ENCODE data around the gene DAPK1. TPM values are rescaled to one million over a fixed set of nuclear protein-coding genes. Genes with fewer than 3 reads are reported as not detected.

DAPK1 gene
- total RNA-seq, 1 donor from 2014 or later, result 28.9 TPM

DNA sequence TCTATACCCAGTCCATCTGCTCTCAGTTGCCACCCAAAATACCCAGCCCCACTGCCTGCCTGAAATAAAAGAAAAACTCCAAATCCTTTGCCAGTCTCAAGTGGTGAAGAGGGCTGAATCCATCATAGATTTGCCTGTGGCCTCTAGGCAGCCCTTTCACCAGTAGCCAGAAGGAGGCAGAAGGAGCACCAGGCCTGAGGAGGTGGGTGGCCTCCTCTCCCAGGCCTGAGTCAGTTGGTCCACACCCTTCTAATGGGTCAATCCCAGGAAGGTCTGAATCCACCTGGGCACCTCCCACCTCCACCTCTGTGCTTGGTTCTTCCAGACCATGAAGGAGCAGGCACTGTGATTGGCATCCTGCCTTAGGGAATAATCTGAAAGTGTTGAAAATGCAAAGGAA is 97.0 kb downstream of the DAPK1 start:
- DNase-seq, result no peak

DNA sequence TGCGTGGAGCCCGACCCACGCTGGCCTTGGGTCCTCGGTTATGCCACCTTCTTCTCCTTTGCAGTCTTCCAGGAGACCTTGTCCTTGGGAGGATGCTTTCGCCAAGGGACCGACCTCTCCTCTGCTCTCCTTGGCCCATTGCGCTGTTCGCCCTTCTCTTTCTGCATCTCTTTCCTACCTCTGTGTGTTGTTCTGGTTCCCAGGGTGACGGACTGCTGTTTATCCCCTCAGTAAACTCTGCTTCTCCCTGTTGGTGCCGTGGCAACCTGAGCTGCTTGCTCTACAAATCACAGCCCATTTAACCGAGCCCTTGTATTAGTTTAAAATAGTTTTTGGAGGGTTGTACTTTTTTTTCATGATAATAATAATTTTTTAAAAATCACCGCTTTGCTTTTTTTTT is 97.9 kb downstream of the DAPK1 start:
- DNase-seq, result peak; percentile 65

DNA sequence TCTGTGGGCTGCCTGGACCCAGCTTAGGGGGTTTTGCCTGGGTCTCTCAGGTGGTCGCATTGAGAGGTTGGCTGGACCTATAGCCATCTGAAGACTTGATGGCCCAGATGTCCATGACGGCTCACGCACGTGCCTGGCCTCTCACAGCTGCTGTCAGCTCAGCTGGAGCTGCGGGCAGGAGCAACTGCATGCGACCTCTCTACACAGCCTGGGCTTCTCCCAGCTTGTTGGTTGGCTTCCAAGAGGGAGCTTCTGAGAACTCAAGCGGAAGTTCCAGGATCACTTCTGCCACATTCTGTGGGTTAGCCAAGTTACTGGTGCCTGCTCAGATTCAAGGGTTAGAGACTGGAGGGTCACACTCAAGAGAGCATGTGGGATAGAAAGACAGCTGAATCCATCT is 99.2 kb downstream of the DAPK1 start:
- peak; percentile 85 for DNase-seq

DNA sequence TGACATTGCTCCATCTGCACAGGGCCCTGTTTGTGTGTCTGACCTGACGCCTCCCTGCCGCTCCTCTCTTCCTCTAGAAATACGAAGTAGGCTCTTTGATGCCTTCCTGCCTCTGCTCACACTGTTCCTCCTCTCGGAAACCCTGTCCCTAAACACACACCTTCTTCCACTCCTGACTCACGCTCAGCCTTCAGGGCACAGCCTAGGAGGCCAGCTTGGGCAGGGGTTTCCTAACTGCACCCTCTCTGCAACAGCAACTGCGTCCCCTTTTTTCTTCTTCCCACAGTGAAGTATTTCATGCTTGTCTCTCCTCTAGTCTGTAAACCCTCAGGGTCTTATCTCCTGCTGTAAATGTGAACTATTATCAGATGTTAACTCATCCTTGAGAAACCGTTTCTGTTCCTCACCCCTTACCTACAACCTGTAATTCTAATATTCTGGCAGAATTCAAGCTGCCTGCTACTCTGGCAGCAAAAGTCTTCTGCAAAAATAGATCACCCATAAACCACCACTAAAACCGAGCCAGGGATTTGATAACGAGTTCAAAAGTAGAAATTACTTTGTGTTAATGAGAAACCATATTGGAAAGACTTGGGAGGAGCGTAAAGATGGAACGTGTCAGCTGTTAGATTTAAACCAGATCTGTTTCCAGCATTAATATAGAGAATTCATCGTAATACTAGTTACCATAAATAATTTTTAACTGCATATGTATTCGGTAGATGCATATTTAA is 100.2 kb downstream of the DAPK1 start:
- no peak for DNase-seq

DNA sequence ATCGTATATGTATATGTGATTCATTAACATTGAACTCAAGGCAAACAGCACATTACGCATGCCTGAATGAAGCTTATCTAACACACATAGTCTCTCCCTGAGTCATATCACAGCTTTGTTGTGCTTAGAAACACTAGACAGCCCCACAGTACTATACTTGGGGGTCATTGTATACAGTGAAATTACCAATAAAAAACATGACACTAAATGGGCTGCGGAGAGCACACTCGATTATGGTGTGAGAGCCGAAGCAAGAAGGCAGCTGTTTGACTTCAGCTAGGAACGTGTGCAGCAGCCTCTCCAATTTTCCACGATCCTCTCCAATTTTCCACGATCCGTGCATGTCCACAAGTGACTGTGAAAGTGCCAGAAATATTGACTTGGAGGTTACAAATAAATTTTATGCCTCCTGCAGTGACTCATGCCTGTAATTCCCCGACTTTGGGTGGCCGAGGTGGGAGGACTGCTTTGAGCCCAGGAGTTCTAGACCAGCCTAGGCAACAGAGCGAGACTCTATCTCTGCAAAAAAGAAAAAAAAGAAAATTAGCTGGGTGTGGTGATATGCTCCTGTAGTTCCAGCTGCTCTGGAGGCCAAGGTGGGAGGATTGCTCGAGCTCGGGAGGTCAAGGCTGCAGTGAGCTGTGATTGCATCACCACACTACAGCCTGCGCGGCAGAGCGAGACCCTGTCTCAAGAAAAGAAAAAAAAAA is 102.4 kb downstream of the DAPK1 start:
- DNase-seq, result peak; percentile 92

DNA sequence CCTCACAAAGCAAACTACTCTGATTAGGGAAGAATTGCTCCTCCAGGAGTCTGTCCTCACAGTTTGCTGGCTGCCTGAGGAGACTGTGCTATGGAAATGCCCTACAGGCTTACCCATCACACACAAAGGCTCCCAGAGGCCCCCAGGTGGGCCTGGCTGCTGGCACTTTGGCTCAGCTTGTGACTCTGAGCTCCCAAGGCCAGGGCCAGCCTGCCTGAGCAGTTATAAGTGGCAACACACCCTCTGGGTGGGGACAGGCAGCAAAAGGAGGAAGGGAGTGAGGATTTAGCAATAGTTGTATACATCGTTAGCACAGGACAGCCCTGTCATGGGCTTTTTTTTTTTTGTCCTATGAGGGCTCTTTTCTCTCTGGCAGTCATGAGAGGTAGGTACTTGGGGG is 103.5 kb downstream of the DAPK1 start:
- DNase-seq, result no peak

DNA sequence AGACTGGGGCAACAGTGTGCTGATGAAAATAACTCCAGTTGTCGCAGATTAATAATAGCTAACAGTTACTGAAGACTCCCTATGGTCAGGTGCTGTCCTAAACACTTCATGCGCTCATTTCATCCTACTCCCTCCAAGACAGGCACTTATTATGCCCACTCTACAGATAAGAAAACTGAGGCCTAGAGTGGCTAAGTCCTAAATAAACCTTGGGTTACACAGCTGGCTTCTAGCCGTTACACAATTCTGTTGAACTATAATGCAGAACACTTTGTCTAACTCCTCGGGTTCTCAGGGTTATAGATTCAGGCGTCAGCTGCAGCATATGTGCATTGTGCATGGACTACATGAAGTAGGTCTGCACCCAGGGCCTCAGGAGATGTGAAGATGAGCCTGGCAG is 103.9 kb downstream of the DAPK1 start:
- DNase-seq, result no peak

DNA sequence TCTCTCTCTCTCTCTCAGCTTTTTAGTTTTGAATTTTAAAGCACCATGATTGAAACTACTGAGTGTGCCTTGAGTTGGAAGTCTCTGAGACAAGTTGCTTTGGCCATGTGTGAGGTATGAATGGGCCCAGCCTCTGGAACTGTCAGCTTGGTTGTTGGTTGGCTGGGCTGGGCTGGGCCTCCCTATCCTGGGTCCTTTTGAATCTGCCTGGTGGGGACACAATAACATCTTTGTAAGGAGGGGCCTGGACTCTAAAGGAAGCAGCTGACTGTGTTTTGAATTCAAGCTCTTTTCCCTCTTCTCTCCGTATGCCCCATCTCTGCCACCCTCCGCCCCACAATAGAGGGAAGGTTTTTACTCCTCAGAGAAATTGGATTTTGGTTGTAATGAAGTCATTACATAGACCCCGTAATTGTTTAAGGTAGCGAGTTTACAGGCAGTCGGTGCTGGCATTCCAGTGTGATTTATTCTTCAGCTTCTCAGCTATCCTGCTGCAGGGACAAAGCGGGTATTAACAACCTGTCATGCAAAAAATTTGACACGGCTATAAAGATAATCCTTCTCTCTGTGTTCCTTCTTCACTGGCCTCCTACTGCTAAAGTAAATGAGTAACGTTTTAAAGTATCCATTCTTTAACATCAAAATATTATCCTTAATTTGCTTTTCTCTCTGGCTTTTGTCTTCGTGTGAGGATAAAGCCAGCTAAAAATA is 105.4 kb downstream of the DAPK1 start:
- DNase-seq, result no peak

DNA sequence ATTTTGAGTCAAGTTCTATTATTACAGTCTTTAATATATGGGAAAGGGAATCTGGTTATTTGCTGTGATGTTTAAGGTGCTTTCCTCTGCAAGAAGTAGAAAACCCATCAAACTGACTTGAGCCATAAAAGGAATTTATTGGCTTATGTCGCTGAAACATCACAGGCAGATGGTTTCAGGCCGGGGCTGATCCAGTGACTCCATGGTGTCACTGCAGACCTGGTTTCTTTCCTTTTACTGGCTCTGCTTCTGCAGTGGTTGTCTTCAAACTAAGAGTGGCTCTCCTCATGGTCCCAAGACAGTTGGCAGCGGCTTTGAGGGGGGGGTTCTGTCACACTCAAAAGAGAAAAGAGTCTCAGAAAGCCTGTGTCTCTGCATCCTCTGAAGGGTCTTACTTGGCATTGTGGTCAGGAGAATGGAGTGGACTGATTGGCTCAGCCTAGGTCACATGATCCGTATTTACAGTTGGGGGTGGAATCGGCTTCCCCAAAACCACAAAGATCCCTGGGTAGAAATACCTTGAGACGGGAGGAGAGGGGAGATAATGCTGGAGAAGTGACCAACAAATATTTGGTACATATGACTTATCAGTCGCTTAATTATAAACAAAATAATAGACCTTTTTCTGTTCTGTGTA is 106.3 kb downstream of the DAPK1 start:
- no peak for DNase-seq

DNA sequence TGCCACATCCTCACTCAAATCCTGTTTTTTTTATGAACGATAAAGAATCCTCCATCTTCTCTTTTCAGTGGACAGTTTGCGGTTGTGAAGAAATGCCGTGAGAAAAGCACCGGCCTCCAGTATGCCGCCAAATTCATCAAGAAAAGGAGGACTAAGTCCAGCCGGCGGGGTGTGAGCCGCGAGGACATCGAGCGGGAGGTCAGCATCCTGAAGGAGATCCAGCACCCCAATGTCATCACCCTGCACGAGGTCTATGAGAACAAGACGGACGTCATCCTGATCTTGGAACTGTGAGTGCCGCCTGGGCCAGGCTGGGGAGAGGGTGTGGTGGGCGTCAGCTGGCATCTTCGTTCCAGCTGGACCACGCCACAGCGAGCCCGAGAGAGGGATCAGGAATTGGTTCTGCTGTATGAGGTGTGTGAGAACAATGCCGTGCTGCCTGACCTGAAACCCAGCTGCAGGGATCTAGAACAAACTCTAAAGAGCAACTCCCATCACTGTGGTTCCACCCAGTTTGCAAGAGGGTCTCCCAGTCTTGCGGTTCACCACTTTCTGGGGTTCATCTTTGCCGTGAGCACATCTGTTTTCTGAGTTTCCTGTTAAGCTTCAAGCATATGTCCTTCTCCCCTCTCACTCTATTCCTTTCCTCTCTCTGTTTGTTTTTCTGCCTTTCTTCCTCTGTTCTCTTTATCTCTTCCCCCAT is 107.4 kb downstream of the DAPK1 start:
- DNase-seq, result no peak

DNA sequence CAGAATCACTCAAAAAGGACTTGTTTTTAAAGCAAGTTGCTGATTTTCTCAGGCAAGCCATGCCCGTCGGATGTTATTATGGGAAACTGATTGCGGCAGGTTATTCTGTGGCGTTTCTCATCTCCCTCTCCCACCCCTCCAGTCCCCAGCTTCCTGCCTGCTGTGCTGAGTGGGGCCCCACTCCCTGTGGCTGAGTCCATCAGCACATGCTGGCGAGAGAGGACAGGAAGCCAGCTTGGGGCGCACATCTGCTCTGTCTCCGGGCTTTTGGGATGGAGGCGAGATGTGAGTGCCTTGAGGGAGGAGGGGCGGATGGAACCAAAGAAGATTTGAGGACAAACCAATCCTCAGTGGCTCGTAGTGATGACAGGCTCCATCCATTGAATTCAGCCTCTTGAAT is 108.0 kb downstream of the DAPK1 start:
- DNase-seq, result no peak

DNA sequence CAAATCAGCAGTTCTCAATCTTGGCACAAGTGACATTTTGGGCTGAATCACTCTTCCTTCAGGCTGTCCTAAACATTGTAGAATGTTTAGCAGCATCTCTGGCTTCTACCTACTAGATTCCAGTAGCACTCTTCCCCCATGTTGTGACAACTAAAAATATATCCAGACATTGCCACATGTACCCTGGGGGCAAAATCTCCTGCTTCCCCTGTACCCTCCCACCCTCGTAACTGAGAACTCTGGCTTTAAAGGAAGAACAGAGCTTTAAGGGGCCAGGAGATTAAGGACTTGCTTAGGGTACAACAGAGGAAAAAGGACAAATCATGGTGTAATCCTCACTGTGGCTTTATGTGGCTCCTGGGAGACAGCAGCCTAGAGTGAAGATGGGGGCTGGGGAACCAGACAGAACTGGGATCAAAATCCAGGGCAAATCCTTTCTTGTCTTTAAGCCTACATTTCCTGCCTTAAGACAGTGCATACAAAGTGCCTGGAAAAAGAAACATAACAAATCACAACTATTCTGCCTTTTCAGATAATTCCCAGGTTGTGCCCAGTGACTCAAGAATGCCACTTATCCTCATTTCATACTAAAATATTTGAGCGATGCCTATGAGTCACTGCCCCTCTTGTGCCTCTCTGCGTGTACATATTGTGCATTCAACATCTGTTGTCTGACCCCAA is 109.3 kb downstream of the DAPK1 start:
- no peak for DNase-seq

DNA sequence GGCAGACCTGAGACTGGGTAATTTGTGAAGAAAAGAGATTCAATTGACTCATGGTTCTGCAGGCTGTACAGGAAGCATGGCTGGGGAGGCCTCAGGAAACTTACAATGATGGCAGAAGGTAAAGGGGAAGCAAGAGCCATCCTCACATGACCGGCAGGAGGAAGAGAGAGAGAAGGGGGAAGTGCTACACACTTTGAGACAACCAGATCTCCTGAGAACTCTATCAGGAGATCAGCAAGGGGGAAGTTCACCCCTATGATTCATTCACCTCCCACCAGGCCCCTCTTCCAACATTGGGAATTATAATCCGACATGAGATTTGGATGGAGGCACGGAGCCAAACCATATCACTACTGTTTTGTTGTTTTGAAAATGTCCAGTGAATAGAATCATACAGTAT is 110.2 kb downstream of the DAPK1 start:
- DNase-seq, result no peak

DNA sequence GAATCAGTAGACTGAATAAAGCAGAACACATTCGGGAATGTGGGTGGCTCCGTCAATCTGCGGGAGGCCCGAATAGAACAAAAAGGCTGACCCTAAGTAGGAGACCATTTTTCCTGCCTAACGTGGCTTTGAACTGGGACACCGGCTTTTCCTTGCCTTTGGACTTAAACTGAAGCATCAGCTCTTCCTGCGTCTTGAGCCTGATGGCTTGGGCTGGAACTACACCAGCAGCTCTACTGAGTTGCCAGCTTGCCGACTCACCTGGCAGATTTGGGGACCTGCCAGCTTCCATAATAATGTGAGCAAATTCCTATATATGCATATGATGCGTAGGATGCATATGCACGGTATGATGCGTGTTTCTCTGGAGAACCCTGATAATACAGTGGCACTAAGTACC is 111.3 kb downstream of the DAPK1 start:
- DNase-seq, result no peak

DNA sequence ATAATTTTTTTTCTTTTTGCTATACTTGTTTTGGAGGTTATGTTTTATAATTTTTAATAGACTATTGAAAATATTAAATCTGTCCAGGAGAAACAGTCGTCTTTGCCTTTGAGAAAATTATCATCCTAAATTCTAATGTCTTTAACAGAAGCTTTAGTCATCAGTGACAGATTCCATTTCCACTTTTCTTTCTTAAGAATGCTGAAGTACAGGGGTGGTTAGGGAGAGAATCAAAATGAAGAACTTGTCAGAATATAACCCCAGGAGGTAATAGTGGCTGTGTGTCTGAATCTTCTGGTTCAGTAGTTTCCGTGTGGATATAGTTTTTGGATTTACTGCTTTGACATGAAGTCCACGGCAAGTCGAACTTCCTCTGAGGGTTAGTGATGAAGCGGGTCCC is 111.8 kb downstream of the DAPK1 start:
- no peak for DNase-seq

DNA sequence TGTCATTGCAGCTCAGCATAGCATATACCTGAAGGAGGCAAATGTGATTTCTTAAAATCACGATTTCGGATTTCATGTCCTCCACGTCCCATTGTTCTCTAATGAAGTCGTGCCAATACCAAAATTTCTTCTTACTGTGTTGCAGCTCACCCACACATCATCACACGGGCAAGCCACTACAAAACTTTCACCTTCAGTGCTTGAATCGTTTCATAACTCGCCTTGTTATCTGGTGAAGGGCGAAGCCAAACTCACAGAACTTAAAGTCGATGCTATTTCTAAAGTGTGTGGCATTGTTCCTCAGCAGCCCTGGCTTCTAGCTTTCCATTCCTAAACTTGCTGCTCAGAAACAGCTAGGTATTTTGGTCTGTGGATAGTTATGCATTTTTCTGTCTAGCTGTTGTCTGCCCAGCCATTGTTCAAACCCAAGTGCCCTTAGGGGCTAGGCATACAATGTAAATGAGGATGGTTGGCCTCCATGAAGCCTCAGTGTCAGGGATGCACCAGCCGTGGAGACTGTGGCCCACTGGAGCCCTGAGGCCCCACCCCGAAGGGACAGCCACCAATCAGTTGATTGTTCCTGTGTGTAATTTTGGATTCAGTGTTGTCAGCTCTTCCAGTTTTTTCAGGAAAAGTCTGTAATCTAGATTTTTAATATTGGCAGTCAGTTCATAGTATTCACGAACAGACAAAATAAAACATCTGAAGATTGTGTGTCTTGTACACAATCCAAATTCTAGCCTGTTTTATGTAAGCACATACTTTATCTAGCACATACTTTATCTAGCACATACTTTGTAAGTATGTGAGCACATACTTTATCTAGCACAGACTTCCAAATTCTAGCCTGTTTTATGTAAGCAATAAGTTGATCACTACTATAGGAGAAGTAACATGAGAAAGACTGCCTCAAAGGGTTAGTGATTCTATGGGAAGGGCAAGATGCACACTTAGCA is 112.8 kb downstream of the DAPK1 start:
- DNase-seq, result no peak

DNA sequence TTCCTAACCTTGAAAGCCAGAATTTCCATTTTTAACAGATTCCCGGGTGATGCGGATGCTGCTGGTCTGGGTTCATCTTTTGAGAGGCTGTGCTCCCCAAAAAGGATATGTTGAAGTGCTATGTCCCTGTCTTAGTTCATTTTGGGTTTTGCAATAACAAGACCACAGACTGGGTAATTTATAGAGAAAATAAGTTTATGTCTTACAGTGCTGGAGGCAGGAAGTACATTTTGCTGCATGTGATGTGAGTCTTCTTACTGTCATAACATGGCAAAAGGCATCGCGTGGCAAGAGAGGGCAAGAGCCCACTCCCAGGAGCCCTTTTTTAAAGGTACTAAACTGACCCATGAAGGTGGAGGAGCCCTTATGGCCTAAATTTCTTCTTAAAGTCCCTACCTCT is 114.1 kb downstream of the DAPK1 start:
- no peak for DNase-seq

DNA sequence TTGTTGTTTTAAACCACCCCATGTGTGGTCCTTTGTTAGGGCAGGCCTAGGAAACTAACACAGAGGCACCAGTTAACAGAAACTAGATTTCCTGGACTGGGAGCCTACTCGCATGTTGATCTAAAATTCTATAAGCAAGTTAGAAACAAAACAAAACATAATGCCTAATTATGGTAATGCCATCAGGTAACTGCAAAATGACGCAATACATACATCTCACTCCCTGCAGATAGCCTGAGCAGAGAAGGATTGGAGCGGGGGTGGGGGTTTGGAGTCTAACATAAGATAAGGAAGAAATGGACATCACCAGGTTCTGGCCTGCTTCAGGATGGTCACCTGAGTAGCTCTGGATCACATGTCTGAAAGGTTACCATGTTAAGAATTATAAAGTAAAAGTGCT is 114.9 kb downstream of the DAPK1 start:
- no peak for DNase-seq

DNA sequence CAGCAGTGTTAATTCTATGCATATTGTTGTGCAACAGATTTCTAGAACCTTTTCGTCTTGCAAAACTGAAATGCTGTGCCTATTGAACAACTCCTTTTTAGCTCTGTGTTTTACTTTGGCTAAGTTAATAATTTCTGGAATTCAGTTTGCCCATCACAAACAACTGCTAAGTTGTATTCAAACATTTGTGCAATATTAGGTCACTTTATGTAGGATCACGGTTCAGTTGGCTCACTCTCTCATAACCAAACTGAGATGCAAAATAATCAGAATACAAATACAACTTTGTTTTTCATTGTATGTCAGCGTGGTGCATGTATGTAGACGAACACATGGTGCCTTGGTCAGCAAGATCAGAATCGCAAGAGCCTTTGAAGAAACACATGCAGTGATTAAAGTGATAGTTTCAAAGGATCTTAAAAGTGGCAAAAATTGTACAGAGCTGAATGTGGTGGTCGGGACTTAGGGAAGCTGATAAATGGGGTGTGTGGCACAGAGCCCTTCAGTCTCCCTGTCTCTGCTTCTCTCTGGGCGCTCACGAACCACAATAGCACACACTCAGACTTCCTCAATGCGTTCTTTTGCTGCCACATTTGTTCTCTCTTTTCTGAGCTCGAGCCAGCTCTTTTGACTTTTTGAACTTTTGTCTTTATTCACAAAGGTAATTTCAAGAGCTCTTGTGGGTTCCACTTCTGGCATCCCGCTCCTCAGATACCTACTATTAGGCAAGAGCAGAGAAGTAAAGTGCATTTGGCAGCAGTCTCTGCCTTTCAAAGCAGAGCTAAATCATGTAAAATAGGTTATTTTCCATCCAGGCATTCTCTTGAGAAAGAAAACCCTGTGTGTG is 115.8 kb downstream of the DAPK1 start:
- DNase-seq, result no peak

DNA sequence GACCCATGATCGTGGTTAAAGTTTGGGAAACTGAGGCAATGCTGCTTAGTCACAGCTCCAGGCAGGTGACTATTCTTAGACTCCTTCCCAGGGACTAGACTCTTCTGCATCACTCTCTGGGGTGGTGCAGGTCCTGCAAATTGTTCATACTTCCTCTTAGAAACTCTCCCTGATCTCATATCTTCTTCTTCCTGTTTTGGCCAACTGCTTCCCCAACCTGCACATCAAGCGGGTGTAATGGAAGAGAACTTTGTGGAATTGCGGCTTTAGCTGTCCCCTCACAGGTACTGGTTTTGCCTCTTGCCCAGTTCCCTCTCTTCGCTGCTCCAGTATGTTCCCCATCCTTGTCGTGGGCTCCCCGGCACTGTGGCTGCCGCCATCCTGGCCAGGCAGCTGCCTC is 116.7 kb downstream of the DAPK1 start:
- DNase-seq, result no peak

All from tongue (tissue), 2 donors.